ENCODE measurements around the gene EPHA4. TPM values are rescaled to one million over a fixed set of nuclear protein-coding genes. Genes with fewer than 3 reads are reported as not detected.

Gene EPHA4
- 6.6 and 17.4 TPM in 2 replicates for total RNA-seq (2014; rRNA removed)
- polyA plus RNA-seq (2012) = 3.6 TPM

DNA sequence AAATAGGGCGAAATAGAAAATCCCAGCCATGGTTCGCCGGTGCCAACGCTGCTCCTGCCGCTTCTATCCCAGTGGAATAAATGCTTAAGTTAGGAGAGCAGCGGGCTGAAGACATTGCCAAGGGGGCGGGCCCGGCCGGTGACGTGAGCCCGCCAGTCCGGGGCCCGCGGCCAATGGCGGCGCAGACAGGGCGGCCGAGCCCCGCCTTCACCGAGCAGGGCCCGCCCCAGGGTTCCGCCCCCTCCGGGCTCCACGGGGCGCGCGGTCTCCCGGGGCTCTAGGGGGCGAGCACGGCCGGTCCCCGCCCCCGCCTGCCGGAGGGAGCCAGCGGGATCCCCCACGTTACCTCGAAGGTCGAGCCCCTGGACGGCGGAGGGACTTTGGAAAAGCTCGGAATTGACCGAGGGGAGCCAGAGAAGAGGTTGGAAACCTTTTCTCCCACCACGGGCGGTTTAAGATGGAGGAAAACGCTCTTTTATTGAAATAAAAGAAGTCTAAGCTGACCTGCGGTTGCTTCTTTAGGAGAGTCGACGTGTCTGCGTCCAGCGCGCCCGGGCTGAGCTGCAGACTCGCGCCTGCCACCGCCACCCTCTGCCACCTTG is at the start of gene EPHA4:
EPHA4 (minus strand) TSS at position 86 of the 602 bp plus-strand sequence; CDS start at position 30, 56 bp downstream.
- peak; percentile 83 for DNase-seq (ENCODE audit: low read depth)

DNA sequence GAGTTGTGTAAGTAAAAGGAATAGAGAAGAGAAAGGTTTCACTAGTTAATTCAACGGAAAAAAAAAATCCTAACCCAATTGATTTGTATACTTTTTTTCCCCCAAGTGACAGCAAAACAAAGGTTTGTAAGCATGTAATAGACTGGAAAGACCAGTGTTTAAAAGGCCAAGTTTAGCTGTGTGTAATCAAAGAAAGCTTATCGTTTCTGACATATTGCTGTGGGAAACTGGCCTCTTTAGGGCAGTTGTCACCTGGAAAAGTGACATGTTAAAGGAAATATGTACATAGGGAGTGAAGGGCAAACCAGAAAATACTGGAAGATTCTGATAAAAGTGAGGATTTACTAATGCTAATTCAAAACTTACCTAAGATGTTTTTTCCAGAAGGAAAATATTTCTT is 45.9 kb upstream of the EPHA4 start:
- no peak for DNase-seq (ENCODE audit: low read depth)

DNA sequence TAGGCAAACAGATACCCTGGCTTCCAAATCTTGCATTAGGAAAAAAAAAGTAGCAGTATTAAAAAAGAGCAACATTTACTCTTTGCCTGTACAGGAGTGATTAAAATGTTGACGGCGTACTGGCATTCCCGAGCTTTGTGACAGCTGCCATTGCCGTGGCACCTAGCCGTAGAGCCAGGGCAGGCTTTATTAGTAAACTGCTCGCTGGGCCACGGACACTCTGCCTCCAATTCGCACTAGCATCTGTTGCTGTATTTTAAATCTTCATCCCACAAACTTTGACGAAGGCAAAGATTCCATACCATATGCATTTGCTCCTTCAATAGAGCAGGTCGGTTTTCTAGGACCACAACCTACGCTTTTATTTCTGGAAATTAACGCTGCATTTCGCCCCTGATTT is 44.5 kb upstream of the EPHA4 start:
- no peak for DNase-seq (ENCODE audit: low read depth)

DNA sequence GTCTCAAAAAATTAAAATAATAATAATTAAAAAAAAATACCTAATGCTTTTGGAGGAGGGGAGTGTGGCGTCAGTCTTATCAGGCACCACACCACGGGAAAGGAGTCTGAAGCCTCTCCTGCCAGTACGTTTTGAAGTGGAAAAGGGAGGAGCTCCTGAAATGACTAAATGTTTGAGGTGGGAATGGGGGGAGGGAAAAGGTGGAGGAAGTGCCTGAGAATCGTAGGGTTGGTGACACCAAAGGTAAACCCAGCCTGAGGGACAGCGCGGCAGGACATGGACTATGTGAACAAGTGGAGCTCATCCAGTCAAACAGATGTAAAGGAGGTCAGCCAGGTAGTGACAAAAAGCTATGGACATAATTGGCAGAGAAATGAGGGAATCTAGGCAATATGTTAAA is 42.2 kb upstream of the EPHA4 start:
- DNase-seq (ENCODE audit: low read depth) = no peak

DNA sequence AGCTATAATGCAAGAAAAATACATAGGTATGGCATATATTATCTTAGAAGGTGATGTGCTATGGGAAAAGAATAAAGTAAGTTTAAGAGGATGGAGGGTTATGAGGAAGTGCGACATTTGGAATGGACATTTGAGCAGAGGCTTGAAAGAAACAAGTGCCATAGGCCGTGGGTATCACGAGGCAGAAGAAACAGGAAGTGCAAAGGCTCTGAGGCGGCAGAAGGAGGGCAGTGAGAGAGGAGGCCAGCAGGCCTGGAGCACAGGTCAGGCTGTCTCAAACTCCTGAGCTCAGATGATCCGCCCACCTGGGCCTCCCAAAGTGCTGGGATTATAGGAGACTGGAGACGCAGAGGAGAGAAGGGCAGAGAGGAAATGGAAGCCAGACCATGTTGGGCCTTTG is 40.7 kb upstream of the EPHA4 start:
- no peak for DNase-seq (ENCODE audit: low read depth)

DNA sequence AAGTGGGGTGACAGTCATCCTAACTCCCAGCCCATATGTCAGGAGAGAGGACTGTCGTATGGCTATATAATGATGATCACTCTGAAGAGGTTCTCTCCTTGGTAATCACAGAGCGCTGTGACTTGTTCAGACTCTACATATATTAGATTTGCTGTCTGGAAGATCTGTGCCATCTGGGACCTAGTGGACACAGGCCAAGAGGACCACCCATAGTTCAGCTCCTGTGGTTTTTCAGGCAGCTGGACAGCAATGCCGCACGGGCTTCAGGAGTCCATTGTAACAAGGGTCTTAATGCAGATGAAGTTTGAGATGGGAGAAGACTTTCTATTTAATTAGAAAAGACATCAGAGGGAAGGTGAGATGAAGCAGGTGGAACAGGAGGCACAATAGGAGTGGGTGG is 40.1 kb upstream of the EPHA4 start:
- DNase-seq (ENCODE audit: low read depth) = no peak

DNA sequence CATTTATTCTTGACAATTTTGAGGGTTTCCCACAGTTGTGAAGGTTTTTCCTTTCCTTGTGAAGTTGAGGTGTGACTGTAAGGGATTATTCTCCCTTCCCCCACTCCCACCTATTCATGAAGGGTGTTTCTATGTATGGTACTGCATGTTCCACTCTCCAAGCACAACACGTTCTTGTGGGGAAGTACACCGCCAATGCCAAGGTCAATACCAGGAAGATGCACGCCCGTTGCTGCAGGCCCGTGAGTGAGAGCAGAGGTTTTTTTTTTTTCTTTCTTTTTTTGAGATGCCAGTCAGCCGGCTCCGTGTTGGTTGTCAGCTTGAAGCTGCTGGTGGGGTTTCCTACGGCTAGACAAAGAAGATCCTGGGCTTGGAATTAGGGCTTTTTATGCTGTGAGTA is 38.6 kb upstream of the EPHA4 start:
- DNase-seq (ENCODE audit: low read depth) = no peak

DNA sequence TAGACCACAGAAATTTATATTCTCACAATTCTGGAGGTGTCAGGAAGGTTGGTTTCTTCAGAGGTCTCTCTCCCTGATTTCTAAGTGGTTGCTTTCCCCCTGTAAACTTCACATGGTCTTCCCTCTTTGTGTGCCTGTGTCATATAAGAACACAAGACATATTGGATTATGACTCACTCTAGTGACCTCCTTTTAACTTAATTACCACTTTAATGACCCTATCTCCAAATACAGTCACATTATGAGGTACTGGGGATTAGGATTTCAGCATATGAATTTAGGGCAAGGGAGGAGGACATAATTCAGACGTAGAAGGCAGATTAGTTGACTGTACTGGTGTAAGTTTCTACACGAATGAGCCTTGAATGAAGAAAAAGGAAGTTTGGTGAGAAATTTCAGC is 38.2 kb upstream of the EPHA4 start:
- no peak for DNase-seq (ENCODE audit: low read depth)

DNA sequence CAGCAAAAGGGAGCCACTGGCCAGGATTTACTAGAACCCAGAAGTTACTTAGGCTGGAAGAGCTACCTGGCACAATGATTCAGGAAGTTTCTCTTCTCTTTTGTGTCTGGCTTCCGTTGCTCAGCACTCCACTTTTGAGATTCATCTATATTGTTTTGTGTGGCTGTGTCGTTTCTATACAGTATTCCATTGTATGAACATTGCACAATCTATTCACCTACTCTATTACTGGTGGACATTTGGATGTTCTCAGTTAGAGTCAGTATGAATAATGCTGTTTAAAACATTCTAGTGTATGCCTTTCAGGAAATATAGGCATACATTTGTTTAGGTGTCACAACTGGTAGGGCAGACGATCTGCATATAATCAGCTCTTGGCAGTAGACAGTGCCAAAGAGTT is 36.3 kb upstream of the EPHA4 start:
- no peak for DNase-seq (ENCODE audit: low read depth)

DNA sequence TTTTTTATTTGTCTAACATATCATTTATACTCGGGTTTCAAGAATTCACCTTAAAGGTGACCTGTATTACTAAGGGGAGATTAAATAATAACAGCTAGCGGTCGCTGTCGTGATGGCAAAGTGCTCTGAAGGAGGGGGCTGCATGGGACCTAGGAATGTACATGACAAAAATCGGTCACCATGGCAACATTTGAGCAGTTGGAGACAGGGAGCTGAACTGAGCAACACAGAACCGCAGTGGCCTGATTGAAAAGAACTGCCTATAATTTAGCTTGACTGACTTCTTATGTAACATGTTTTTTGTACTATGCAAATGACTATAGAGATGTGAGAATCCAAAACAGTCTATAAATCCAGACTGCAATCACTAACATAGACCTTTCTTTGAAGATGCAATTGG is 34.3 kb upstream of the EPHA4 start:
- no peak for DNase-seq (ENCODE audit: low read depth)

DNA sequence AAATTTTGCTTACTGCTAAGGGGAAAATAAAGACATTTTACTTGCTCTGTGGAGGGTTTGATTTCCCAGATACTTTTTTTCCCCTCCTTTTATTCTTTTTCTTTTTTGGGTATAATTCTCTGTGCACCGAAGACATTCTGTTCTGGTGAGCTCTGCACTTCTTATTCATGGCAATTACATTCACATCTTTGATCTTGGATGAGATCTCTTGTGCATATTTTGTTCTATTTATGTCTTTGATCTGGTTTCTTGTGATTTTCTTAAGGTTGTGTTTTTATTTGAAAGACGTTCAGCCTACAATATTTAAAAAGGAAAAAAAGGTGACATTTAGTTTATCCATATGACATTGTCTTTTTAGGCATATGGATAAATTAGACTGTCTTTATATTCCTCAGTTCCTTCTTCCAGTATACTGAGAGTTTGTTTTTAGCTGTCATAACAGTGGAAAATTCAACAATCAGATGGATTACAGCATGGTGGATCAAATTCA is 33.7 kb upstream of the EPHA4 start:
- no peak for DNase-seq (ENCODE audit: low read depth)

DNA sequence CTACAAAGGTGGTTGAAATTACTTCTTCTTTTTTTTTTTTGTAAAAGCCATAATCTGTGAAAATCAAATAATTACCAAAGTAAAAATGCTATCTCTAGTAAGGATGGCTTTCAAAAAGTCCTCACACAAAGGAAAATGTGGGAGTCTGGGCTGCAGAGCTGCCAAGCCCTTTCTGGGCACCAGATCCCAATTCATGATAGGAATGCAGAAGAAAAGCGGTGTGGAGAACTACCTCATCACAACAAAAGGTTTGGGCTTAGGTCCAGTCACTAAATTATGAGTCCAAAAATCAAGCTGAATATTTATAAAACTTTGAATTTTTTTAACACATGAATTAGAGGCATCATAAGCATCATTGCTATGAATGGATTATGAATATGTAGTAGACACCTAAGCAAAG is 30.8 kb upstream of the EPHA4 start:
- DNase-seq (ENCODE audit: low read depth) = no peak

DNA sequence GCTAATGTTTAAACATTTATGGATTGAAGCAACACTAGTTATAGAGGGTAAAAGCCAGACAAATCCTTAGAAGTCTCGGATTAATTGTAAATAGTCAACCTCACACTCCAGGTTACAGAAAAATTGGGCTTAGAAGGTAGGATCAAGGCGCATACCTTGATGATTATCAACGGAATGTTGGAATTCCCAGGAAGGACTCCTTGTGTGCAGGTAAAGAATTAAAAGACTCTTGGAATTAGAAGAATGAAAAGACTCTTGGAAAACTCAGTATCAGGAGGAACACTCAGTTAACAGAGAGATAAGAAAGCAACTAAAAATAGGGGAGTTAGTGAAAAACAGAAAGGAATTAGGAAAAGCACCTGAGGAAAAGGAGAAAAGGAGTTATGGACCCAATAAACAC is 29.3 kb upstream of the EPHA4 start:
- DNase-seq (ENCODE audit: low read depth) = no peak

DNA sequence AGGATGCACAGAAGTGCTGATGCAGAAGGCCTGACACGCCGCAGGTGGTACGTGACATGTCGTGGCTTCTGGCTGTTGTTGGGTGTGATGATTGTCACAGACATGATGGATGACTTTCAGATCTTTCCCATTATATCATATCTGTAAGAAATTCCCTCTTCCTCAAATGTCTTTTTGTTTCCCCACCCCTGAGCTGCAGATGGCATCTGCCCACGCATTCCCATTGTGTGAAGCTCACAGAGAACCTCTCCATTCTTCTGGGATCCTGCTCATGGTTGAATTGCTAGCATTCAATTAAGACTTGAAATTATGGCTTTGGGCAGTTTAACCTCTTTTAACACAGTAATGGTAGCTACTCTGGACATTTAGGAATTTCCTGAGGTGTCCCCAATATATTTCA is 28.3 kb upstream of the EPHA4 start:
- DNase-seq (ENCODE audit: low read depth) = no peak

DNA sequence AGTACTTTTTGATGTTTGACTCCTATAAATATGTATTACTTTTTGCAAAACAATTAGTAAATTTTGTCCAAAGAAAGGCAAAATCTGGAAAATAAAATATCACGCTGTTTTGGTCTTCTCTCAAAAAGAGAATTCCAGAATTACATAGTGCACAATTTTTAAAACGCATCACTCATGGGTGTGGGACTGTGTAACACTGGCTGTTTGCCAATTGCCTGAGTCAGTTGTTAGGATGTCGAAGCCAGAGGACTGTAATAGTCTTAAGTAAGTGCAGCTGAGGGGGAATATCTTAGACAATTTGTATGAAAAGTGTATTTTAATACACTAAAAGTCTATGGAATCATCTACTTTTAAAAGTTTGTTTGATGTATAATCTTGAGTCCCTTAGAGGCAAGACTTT is 24.1 kb upstream of the EPHA4 start:
- peak; percentile 50 for DNase-seq (ENCODE audit: low read depth)

DNA sequence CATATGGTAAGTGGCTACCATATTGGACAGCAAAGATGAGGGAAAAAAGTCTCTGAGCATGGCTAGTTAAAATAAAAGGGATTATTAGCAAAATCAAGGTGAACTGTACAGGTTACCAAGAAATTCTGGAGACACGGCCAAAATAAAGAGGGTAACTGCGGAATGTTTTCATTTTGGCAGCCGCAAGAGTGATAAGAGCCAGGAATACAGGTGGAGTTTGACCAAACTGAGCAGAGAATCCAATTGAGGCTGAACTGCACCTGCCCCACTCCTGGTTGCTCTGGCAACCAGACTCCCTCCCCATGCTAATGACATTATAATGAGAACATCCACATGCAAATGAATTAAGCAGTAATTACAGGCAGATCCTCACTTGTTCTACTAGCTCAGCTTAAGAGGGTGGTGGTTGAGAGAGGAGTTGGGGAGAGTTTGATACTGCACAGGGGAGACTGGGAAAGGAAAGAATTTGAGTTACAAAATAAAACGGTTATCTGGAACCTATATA is 18.8 kb upstream of the EPHA4 start:
- DNase-seq (ENCODE audit: low read depth) = no peak

DNA sequence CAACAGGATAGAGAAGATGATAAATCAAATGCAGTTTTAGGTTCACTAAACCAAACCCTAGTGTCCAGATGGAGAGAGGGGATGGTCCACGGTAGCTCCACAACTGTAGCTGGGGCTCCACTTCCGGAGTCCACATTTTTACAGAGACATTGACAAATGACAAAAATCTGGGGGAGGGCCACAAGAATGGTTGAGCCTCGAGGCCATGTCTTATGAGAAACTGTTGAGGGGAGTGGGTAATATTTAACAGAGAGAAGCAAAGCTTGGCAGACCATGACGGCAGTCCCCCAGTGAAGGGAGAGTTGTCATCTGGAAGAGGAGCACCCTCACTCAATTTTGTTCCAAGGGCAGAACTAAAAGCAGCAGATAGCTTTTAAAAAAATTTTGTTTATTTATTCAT is 17.6 kb upstream of the EPHA4 start:
- no peak for DNase-seq (ENCODE audit: low read depth)

DNA sequence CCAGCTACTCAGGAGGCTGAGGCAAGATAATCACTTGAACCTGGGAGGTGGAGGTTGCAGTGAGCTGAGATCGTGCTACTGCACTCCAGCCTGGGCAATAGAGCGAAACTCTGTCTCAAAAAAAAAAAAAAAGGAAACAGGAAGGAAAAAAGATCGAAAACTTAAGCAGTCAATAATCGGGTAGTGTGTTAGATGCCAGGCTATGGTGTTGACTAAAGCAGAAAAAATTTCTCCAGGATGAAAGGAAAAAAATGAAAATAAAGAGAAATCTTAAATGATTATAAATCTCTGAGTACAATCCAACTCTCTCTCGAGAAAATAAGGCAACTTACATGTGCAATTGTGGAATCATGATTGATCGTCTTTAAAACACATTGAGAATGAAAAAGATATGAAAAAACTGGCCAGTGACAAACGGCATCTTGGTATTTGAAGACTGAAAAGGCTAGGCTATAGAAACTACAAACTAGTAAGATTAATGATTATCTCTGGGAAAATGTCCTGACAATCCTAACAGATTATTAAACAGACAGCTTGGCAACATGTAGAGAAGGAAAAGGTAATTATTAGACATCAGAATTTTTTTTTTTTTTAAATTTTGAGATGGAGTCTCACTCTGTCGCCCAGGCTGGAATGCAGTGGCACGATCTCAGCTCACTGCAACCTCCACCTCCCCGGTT is 16.3 kb upstream of the EPHA4 start:
- DNase-seq (ENCODE audit: low read depth) = no peak

DNA sequence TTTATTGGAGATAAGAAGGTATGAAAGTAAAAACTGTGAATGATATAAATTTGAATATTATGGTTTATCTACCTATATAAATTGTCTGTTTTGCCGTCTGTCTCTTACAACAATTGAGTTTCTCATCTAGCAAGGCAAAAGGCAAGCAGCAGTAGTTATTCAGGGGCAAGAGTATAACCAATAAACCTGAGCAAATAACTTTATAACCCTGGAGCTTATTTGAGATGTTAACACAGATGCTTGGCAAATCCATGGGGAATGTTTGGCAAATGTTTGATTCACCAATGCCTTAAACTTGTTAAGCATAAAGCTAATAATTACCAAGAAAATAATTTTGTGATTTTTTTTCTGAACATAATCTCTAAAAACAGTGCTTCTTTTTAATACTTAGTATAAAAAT is 9.9 kb upstream of the EPHA4 start:
- no peak for DNase-seq (ENCODE audit: low read depth)

DNA sequence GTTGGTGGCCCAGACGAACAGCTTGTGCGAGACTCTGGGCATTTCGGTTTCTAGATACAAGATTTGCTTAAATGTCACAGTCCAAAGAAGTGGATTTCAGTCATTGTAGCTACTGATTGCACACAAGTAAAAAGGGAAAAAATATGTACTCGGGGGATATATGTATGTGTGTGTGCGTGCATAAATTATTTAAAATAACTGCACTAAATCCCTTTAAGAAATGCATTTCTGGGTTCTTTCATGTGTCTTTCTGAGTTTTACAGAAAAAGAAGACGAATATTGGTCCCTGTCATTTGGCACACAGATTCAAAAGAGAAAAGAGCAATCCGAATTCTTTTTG is 2.1 kb upstream of the EPHA4 start:
- DNase-seq (ENCODE audit: low read depth) = no peak

DNA sequence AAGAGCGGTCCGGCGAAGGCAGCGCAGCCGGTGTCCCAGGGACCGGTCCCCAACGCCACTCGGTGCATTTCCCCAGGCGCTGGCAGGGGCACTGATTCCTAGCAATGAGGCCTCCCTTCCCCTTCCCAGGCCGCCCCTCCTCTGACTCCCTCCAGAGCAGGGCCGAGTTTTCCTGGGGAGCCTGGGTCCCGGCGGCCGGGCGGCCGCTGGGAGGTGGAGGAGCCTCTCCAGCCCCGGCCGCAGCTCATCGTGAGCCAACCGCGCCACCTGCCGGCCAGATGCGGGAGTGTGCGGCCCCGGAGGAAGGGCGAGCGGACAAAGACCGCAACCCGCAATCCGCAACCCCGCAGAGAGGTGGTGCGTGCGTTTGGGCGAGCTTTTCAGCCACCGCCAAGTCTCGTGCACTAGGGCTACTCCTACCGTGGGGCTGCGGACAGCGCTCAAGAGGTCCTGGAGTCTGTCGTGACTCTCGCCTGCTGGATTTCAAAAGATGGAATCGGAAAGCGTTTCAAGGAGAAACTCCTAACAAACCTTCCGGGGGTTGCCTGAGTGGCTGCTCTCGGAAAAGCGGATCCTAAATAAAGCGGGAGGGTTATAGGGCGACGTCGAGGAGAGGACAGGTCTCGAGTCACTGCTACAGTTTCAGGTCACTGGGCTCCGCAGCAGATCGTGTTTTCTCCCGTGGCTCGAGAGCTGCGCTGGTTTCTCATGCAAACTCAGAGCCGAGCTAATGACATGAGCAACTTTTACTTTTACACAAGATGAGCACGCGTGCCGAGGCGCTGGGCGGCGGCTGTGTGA is 1.5 kb upstream of the EPHA4 start:
- peak; percentile 76 for DNase-seq (ENCODE audit: low read depth)

DNA sequence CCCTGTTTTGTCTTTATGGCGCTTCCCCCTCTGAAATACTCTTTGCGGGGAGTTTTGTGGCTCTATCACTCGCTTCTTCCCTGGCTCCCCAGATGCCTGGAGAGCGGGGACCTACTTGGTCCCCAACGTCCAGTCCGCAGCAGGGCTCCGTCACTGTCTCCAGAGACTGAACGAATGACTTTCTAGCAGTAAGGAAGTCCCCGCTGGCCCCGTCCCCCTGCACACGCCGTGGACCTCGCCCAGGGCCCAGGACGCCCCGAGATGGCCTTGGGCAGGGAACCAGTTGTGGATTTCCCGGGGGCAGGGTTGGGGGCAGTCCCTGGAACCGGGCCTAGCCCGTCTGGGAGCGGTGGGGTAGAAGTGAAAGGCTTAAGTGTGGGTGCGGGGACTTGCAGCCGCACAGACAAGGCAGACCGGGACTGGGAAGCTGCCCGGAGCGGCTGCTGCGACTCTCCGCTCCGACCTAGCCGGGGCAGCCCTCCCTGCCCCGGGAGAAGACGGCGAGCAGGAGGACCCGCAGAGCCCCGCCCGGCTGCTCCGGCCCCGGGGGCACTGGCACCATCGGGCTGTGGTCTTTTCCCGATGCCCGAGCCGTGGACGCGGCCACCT is 821 bp upstream of the EPHA4 start:
- DNase-seq (ENCODE audit: low read depth) = peak; percentile 38

Data from LHCN-M2 (cell line).